ENCODE data around the gene MTMR1.

DNA sequence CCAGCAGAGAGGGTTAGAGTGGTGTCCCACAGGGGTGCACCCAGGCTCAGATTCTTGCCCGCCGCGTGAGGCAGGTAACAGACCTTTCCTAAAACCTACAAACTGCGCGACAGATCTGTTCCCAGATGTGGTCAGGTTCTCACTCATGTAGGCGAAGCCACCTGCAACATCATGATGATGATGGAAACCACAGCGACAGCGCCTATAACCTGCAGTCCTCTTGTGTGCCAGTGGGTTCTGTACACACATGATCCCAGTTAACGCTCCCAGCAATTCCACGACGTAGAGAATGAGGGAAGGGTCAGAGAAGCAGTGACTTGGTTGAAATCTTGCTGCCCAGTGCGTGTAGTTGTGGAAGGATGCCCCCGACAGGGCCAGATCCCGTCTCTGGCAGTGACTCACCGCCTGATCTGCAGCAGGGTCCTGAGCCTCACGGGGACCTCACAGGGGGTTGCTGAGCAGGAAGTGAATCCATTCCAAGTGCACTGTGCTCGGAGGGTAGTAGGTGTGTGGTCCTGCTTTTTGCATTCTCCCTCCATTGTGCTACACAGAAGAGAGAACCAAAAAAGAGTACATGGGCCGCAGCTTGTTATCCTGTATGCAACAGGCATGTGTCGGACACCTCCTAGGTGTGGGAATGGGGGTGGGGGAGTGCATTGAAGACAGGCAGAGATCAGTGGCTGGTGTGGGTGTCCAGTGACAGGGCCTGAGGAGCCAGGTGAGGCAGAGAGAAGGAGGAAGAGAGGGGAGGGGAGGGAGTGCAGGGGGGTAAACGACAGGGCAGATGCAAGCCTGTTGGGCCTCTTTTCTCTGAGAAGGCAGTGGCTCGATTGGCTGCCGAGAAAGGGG is 66.6 kb downstream of the MTMR1 start:
- no peak for TF ChIP-seq EZH2 (IDR thresholded peaks at IDR 0.05)
- no peak for TF ChIP-seq POLR2AphosphoS5 (IDR thresholded peaks at IDR 0.05; ENCODE audit: borderline replicate concordance, low read depth, low read length)
